ENCODE results near the gene EDAR. TPM values are rescaled to one million over a fixed set of nuclear protein-coding genes. Genes with fewer than 3 reads are reported as not detected.

EDAR gene
- polyA plus RNA-seq, 1 of the 3 experiments (the other 2 are of a cell fraction), result not detected

DNA sequence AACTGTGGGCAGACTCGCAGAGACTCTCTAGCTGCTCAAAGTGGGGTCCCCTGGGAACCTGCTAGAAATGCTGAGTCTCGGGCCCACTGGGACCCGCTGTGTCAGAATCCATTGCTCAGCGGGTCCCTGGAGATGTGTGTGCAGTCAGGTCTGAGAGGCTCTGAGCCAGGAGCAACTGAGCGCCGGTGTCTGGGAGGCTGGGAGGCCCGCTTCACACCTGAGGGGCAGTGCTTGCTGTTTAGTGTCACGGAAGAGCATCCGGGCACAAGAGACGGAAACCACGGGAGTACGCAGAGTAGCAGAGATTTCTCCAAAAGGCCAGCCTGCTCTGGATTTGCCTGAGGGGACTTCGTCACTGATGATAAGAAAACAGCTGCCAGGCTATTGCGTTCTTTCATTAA is 70.1 kb downstream of the EDAR start (continued):
- TF ChIP-seq, protein P1, sequence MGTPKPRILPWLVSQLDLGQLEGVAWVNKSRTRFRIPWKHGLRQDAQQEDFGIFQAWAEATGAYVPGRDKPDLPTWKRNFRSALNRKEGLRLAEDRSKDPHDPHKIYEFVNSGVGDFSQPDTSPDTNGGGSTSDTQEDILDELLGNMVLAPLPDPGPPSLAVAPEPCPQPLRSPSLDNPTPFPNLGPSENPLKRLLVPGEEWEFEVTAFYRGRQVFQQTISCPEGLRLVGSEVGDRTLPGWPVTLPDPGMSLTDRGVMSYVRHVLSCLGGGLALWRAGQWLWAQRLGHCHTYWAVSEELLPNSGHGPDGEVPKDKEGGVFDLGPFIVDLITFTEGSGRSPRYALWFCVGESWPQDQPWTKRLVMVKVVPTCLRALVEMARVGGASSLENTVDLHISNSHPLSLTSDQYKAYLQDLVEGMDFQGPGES (IDR thresholded peaks at IDR 0.05; ENCODE audit: low read depth, low read length), result no peak
- TF ChIP-seq CTCF (IDR thresholded peaks at IDR 0.05) (no peak), FOSL2 (IDR thresholded peaks at IDR 0.05; ENCODE audit: borderline replicate concordance, low read depth) (no peak), YY1 (IDR thresholded peaks at IDR 0.05; ENCODE audit: low read depth) (no peak), CHD2 (IDR thresholded peaks at IDR 0.05; ENCODE audit: low read length, partially characterized antibody) (no peak), RFX5 (IDR thresholded peaks at IDR 0.05; ENCODE audit: low read length) (no peak), JUND (IDR thresholded peaks at IDR 0.05) (no peak), RXRA (IDR thresholded peaks at IDR 0.05; ENCODE audit: borderline replicate concordance, low read depth) (no peak)
- TF ChIP-seq, protein P2, sequence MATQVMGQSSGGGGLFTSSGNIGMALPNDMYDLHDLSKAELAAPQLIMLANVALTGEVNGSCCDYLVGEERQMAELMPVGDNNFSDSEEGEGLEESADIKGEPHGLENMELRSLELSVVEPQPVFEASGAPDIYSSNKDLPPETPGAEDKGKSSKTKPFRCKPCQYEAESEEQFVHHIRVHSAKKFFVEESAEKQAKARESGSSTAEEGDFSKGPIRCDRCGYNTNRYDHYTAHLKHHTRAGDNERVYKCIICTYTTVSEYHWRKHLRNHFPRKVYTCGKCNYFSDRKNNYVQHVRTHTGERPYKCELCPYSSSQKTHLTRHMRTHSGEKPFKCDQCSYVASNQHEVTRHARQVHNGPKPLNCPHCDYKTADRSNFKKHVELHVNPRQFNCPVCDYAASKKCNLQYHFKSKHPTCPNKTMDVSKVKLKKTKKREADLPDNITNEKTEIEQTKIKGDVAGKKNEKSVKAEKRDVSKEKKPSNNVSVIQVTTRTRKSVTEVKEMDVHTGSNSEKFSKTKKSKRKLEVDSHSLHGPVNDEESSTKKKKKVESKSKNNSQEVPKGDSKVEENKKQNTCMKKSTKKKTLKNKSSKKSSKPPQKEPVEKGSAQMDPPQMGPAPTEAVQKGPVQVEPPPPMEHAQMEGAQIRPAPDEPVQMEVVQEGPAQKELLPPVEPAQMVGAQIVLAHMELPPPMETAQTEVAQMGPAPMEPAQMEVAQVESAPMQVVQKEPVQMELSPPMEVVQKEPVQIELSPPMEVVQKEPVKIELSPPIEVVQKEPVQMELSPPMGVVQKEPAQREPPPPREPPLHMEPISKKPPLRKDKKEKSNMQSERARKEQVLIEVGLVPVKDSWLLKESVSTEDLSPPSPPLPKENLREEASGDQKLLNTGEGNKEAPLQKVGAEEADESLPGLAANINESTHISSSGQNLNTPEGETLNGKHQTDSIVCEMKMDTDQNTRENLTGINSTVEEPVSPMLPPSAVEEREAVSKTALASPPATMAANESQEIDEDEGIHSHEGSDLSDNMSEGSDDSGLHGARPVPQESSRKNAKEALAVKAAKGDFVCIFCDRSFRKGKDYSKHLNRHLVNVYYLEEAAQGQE (IDR thresholded peaks at IDR 0.05; ENCODE audit: low read depth, low read length), result no peak

- no peaks in the 10 kb centered on the region; a peak in 1 of 4 replicates for H3K4me1 ChIP-seq (ENCODE audit: control insufficient read depth in 1 of 2, insufficient read depth in 2 of 2, low read depth in 1 of 2, low read length in 1 of 2)
- TF ChIP-seq, protein P3, sequence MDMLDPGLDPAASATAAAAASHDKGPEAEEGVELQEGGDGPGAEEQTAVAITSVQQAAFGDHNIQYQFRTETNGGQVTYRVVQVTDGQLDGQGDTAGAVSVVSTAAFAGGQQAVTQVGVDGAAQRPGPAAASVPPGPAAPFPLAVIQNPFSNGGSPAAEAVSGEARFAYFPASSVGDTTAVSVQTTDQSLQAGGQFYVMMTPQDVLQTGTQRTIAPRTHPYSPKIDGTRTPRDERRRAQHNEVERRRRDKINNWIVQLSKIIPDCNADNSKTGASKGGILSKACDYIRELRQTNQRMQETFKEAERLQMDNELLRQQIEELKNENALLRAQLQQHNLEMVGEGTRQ (IDR thresholded peaks at IDR 0.05; ENCODE audit: borderline replicate concordance, low read depth, low read length), result no peak
- TF ChIP-seq YY1 (IDR thresholded peaks at IDR 0.05; ENCODE audit: low read depth) (no peak), MEF2A (IDR thresholded peaks at IDR 0.05; ENCODE audit: borderline replicate concordance, low read depth) (no peak), EP300 (IDR thresholded peaks at IDR 0.05; ENCODE audit: borderline replicate concordance in 1 of 2, low read depth in 1 of 2, low read length in 1 of 2) (no peak)
- no peaks in the 10 kb centered on the region for H3F3A ChIP-seq (replicated peaks; ENCODE audit: insufficient read depth)
- no peak overlapping the region for H3K9ac ChIP-seq
- WGBS (ENCODE audit: low lambda C conversion rate), result 79% methylated on average over 10 of the region's 15 CpGs
- ChIA-PET CTCF (interaction anchor here (1.4 to 2.6 kb wide), 2 partner anchors 10 to 40 kb away, joined by 3 to 14 read pairs; no protein-coding TSS in a partner anchor), POLR2A (no interaction called here)
- H3K9me2 ChIP-seq, result no peaks in the 10 kb centered on the region
- no peaks in the 10 kb centered on the region for H3K36me3 ChIP-seq (replicated peaks in 1 of 2; ENCODE audit: control insufficient read depth in 1 of 2, insufficient read depth in 2 of 2, low read length in 1 of 2)
- no peak for DNase-seq
- H3K79me2 ChIP-seq (ENCODE audit: insufficient read depth), result no peaks in the 10 kb centered on the region
- H3K4me2 ChIP-seq, result no peak overlapping the region
- H3K27ac ChIP-seq (ENCODE audit: low read depth in 2 of 2, low read length in 1 of 2), result no peak overlapping the region
- peaks cover 4% of the 10 kb centered on the region; the same call in 1 of the 2 replicates for H3K27me3 ChIP-seq (ENCODE audit: insufficient read depth)
- no peaks in the 10 kb centered on the region for H3K9me3 ChIP-seq
- no peaks in the 10 kb centered on the region for H4K20me1 ChIP-seq (ENCODE audit: insufficient read depth)
- H3K4me3 ChIP-seq (ENCODE audit: low read depth in 2 of 2, low read length in 1 of 2), result no peak overlapping the region
- no peak overlapping the region for H2AFZ ChIP-seq (ENCODE audit: low read depth)
Observed at GRCh38 chr2:108918156-108918874, 70.7 kb downstream of the EDAR start.
